ENCODE results near the gene CISD1. TPM values are rescaled to one million over a fixed set of nuclear protein-coding genes. Genes with fewer than 3 reads are reported as not detected.
A peak's percentile ranks its signal among the peaks of the same experiment; 100 is the strongest.
"Not testable (repeated sequence)": the region's sequence is repeated elsewhere in the genome, so short reads cannot be mapped to it uniquely, and the experiment has no call there.

CISD1 gene
- total RNA-seq, 2 experiments from 2014 or later: 23.5 to 25.8 TPM

DNA sequence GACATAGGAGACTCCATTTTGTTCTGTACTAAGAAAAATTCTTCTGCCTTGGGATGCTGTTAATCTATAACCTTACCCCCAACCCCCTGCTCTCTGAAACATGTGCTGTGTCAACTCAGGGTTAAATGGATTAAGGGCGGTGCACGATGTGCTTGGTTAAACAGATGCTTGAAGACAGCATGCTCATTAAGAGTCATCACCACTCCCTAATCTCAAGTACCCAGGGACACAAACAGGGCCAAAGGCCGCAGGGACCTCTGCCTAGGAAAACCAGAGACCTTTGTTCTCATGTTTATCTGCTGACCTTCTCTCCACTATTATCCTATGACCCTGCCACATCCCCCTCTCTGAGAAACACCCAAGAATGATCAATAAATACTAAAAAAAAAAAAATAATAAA lies 24.3 kb upstream of the CISD1 start:
- H3K9me3 Mint-ChIP-seq, POLR2A ChIA-PET, H3K4me3 Mint-ChIP-seq, H3K27me3 Mint-ChIP-seq, CTCF ChIA-PET, H3K27ac Mint-ChIP-seq, DNase-seq: not testable (repeated sequence)
- Mint-ChIP-seq H3K36me3 (ENCODE audit: low read depth) (peaks cover 14% of the 10 kb centered on the region), H3K4me1 (peaks cover 12% of the 10 kb centered on the region)

DNA sequence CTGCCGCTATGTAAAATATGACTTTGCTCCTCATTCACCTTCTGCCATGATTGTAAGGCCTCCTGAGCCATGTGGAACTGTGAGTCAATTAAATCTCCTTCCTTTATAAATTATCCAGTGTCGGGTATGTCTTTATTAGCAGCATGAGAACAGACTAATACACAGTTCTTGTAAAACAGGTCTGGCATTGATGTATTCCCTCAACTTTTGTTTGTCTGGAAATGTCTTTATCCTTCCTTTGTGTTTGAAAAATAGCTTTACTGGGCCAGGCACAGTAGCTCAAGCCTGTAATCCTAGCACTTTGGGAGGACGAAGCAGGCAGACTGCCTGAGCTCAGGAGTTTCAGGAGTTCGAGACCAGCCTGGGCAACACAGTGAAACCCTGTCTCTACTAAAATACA lies 15.8 kb upstream of the CISD1 start:
- no peak overlapping the region for H3K4me3 Mint-ChIP-seq
- no peak for DNase-seq
- no peaks in the 10 kb centered on the region for H3K27me3 Mint-ChIP-seq
- peaks cover 18% of the 10 kb centered on the region for H3K4me1 Mint-ChIP-seq
- ChIA-PET POLR2A (no interaction called here), CTCF (interaction anchor here (0.6 kb wide), 1 partner anchor 12 kb away, joined by 3 read pairs; no protein-coding TSS in a partner anchor)
- no peak overlapping the region for H3K27ac Mint-ChIP-seq
- peaks cover 36% of the 10 kb centered on the region for H3K36me3 Mint-ChIP-seq (ENCODE audit: low read depth)
- peaks cover 33% of the 10 kb centered on the region for H3K9me3 Mint-ChIP-seq

DNA sequence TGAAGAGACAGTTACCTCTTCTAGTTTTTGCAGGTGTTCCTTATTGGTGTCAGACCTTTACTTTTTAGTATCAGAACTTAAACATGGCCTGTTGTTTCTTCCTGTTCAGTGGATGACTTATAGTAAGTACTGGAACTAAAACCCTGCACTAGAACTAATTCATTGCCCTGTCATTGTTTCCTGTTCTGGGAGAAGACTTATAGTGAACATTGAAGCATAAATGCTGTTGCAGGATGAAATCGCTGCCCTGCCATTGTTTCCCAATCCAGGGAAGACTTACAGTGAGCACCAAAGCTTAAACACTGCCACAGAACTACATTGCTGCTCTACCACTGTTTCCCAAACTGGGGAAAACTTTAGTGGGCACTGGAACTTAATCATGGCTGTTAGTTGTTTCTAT lies 14.3 kb upstream of the CISD1 start:
- Mint-ChIP-seq H3K4me1 (peaks cover 20% of the 10 kb centered on the region), H3K27ac (no peak overlapping the region), H3K4me3 (no peak overlapping the region), H3K36me3 (ENCODE audit: low read depth) (peaks cover 37% of the 10 kb centered on the region), H3K27me3 (no peaks in the 10 kb centered on the region), H3K9me3 (peaks cover 30% of the 10 kb centered on the region)
- DNase-seq: no peak
- CTCF ChIA-PET: interaction anchor here (1.1 kb wide), 1 partner anchor 26 kb away, joined by 3 read pairs; no protein-coding TSS in a partner anchor
- POLR2A ChIA-PET: no interaction called here

DNA sequence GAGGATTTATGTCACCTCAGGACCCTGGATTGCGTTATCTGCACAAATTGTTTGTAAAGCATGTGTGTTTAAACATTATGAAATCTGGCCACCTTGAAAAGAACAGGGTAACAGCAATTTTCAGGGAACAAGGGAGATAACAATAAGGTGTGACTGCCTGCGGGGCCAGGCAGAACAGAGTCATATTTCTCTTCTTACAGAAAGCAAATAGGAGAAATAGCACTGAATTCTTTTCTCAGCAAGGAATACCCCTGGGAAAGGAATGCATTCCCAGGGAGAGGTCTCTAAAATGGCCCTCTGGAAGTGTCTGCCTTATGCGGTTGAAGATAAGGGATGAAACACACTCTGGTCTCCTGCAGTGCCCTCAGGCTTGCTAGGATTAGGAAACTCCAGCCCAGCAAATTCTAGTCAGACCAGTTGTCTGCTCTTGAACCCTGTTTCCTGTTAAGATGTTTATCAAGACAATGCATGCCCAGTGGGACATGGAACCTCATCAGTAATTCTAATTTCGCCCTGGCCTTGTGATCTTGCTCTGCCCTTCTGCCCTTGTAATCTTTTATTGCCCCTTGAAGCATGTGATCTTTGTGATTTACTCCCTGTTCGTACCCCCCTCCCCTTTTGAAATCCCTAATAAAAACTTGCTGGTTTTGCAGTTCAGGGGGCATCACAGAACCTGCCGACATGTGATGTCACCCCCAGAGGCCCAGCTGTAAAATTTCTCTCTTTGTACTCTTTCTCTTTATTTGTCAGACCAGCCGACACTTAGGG lies 12.8 kb upstream of the CISD1 start:
- DNase-seq, H3K27me3 Mint-ChIP-seq, POLR2A ChIA-PET, H3K27ac Mint-ChIP-seq, H3K4me3 Mint-ChIP-seq, CTCF ChIA-PET: not testable (repeated sequence)
- Mint-ChIP-seq H3K9me3 (peaks cover 30% of the 10 kb centered on the region), H3K4me1 (peaks cover 24% of the 10 kb centered on the region), H3K36me3 (ENCODE audit: low read depth) (peaks cover 37% of the 10 kb centered on the region)

DNA sequence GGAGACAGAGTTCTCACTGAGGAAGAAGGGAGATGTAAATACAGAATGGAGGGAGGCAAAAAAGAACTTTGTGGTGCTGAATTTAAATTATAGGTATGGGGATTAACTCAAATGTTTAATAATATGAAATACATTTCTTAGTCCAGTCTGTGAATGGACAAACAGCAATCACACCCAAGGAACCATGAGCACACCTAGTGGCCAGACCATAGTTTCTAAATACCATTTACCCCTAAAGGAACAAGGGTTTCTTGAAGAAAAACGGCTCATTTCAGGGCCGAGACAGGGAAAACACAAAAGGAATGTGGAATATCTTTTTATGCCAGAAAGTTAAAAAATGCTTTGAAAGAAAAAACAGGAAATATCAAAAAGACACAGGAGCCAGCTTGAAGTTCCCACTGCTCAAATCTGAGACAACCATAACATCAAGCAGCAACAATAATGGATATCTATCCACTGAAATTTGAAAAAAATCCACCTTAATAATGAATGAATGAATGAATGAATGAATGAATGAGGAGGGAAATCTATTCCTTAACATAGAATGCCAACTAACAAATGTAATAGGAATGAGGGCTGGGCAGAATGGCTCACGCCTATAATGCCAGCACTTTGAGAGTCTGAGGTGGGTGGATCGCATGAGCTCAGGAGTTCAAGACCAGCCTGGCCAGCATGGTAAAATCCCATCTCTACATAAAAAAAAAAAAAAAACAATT lies 9.8 kb upstream of the CISD1 start:
- Mint-ChIP-seq H3K4me1 (peaks cover 24% of the 10 kb centered on the region), H3K27ac (no peak overlapping the region), H3K4me3 (no peak overlapping the region), H3K36me3 (ENCODE audit: low read depth) (peaks cover 26% of the 10 kb centered on the region), H3K9me3 (peaks cover 14% of the 10 kb centered on the region), H3K27me3 (no peaks in the 10 kb centered on the region)
- DNase-seq: no peak
- ChIA-PET POLR2A (no interaction called here), CTCF (interaction anchor here (1.1 kb wide), 1 partner anchor 23 kb away, joined by 4 read pairs; no protein-coding TSS in a partner anchor)

DNA sequence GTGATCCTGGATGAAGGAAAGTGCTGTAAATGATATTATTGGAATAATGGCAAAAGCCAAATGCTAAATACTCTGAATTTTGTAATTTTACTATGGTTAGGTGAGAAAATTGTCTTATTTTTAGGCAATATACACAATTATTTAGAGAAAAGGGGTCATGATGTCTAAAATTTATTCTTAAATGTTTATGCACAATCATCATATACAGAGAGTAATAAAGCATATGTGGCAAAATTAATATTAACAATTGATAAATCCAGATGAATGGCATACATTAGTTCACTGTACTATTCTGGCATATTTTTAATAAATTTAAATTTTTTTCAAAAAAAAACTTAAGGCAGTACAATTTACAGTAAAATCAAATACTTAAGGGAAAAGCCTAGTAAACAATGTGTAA lies 8.6 kb upstream of the CISD1 start:
- ChIA-PET CTCF (no interaction called here), POLR2A (no interaction called here)
- Mint-ChIP-seq H3K9me3 (peaks cover 7% of the 10 kb centered on the region), H3K4me3 (no peak overlapping the region), H3K27ac (no peak overlapping the region), H3K36me3 (ENCODE audit: low read depth) (peaks cover 15% of the 10 kb centered on the region), H3K4me1 (peaks cover 35% of the 10 kb centered on the region), H3K27me3 (no peaks in the 10 kb centered on the region)
- DNase-seq: no peak

DNA sequence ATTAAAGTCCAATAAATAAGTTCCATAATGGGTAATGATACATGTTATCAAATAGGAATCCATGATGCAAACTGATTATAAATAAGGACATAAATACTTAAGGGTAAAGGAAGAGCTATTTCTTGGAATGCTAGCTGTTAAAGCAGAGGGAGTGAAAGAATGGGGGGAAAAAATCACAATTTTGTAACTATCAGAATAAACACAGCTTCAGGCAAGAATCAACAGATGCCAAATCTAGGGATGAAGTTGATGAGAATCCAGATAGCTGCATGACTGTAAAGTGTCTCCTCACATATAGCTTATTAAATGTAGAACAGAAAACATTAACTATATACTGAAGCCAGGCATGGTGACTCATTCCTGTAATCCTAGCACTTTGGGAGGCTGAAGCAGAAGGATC lies 6.2 kb upstream of the CISD1 start:
- Mint-ChIP-seq H3K4me3 (no peak overlapping the region), H3K27me3 (no peaks in the 10 kb centered on the region), H3K4me1 (peaks cover 46% of the 10 kb centered on the region), H3K27ac (no peak overlapping the region), H3K36me3 (ENCODE audit: low read depth) (peaks cover 8% of the 10 kb centered on the region), H3K9me3 (no peaks in the 10 kb centered on the region)
- no peak for DNase-seq
- ChIA-PET POLR2A (no interaction called here), CTCF (interaction anchor here (0.8 kb wide), 1 partner anchor 33 kb away, joined by 3 read pairs; no protein-coding TSS in a partner anchor)

DNA sequence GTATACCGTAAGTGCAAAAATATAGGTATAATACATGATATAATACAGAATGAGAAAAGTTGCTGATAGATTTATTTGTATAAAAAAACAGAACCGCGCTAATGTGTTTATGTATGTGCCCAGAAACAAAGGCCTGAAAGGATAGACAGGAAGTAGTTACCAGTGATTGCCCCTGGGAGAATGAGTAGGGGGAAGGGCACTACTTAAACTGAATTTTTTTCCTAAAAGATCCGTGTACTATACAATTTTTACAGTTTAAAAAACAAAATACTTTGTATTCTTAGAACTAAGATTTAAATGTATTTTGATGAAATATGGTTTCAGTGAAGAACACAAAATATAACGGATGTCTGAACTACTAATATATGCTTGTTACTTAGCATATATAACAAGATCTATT lies 4.2 kb upstream of the CISD1 start:
- H3K4me3 Mint-ChIP-seq: peak overlapping the region; percentile 99
- no peaks in the 10 kb centered on the region for H3K27me3 Mint-ChIP-seq
- H3K27ac Mint-ChIP-seq: peak overlapping the region; percentile 46

DNA sequence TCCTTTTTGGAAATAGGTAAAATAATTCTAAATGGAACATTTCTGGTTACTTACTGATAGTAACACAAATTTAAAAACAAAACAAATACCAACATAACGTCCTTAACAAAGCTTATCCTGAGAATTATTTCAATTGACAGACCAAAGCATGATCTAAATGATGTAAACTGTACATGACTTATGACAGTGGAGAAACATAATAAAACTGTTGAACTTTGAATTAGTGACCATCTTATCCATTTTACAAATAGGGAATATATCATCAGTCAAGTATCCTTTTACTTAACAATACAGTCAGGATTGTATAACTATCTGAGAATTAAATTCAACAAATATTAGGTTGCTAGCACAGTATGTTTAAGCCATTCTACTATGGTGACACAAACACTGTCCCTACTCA lies 3.7 kb upstream of the CISD1 start:
- Mint-ChIP-seq H3K4me3 (peak overlapping the region; percentile 99), H3K4me1 (peaks cover 52% of the 10 kb centered on the region), H3K27ac (peak overlapping the region; percentile 76), H3K27me3 (no peaks in the 10 kb centered on the region), H3K9me3 (no peaks in the 10 kb centered on the region), H3K36me3 (ENCODE audit: low read depth) (peaks cover 4% of the 10 kb centered on the region)
- ChIA-PET POLR2A (no interaction called here), CTCF (no interaction called here)
- no peak for DNase-seq

More for the DNA sequence above, 4.2 kb upstream of the CISD1 start:
- no peaks in the 10 kb centered on the region for H3K9me3 Mint-ChIP-seq
- H3K4me1 Mint-ChIP-seq: peaks cover 48% of the 10 kb centered on the region
- POLR2A ChIA-PET: no interaction called here
- CTCF ChIA-PET: no interaction called here
- no peak for DNase-seq
- peaks cover 4% of the 10 kb centered on the region for H3K36me3 Mint-ChIP-seq (ENCODE audit: low read depth)

DNA sequence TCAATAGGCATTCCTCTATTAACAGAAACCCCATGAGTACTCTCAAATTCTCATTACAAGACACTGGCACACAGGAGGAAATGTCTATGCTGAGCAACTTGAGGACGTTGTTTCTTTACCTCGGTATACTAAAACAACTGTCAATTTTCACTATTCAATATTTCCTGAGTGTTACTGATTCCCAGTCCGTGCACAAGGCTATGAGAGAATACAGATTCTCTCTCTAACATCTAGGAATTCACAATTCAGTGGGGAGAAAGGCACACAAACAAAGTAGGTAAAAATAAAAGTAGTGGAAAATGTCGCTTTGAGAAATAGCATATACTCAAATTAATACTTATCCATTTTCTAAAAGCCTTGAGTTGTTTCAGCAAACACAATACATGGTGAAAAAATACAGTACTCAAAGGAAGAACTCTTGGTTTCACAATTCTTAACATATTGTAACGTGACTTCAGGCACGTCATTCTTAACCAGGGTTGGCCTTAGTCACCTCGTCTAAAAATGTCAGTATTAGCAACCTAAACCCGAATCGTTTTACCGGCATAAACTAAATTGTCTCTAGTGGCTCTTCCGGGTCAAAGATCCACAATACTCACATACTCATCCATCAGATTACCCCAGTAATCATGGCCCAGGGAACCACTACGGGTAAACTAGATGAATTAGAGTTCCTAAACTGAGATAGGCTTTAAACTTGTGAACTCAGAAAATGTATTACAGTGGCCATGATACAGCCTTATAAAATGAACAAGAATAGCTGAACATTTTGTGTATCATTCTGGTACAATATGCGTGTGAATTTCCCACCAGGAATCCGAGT lies 2.7 kb upstream of the CISD1 start:
- peak; percentile 48 for DNase-seq
- ChIA-PET POLR2A (interaction anchor here (0.6 kb wide), 1 partner anchor 287 kb away, joined by 3 read pairs; no protein-coding TSS in a partner anchor), CTCF (no interaction called here)
- Mint-ChIP-seq H3K27ac (peak overlapping the region; percentile 98), H3K36me3 (ENCODE audit: low read depth) (peaks cover 7% of the 10 kb centered on the region), H3K4me3 (peak overlapping the region; percentile 99), H3K9me3 (no peaks in the 10 kb centered on the region), H3K4me1 (peaks cover 52% of the 10 kb centered on the region), H3K27me3 (no peaks in the 10 kb centered on the region)

DNA sequence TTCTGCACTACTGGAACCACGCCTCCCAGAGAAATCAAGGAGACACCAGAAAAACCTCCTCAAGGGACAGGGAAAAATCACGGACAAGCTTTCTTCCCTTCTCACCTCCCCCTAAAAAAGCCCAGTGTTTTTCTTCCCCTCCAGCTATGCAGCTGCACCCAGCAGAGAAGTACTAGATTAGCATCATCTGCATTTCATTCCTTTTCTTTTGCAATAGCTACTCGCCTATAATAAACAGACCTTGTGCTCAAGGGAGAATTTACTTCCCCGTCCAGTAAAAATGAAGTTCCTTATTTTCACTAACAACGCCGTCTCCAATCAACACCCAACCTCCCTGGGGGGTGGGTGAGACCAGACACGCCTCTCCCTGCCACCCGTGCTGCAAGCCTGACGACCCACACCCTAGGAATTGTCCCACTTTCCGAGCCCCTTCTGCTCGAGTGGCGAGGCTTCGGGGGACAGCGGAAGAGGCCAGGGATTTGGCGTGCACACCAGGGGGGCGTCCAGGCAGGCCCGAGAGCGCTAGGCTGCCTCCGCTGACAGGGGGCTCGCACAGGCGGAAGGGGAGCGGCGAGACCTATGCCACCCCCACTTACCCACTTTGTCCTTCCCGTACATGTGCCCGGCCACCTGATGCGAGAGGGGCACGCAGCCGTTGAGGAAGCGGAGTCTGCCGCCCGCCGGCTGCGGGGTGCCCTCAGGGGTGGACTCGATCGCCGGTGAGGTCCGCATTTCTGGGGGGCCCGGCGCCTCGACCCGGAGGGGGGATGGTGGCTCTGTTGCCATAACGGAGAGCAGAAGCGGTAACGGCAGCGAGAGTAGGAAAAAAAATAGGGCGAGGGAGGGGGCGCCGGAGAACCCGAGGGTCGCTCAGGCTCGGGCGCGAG lies 1.9 kb upstream of the CISD1 start:
- peak overlapping the region; percentile 99 for H3K4me3 Mint-ChIP-seq
- peak; percentile 52 for DNase-seq
- H3K9me3 Mint-ChIP-seq: no peaks in the 10 kb centered on the region
- peaks cover 54% of the 10 kb centered on the region for H3K4me1 Mint-ChIP-seq
- ChIA-PET CTCF (no interaction called here), POLR2A (interaction anchor here (0.6 kb wide), 1 partner anchor 286 kb away, joined by 3 read pairs; no protein-coding TSS in a partner anchor)
- H3K36me3 Mint-ChIP-seq (ENCODE audit: low read depth): peaks cover 9% of the 10 kb centered on the region
- no peaks in the 10 kb centered on the region for H3K27me3 Mint-ChIP-seq
- H3K27ac Mint-ChIP-seq: peak overlapping the region; percentile 98

Measured in activated CD4-positive, alpha-beta T cell treated with anti-CD3 and anti-CD28 coated beads, Interleukin-2, amount 10 ng/mL, durations not matched to agents 7 days and 5 days (primary cell).